Epithelial cell of alveolus of lung (primary cell): ENCODE results near the gene TLX3. TPM values are rescaled to one million over a fixed set of nuclear protein-coding genes. Genes with fewer than 3 reads are reported as not detected.

Experiments used
- total RNA-seq: library from RNA; depleted of rRNA; stranded (reverse); fragments of >200 nt; gene quantifications from 2 replicates; pipeline ENCODE4 v1.2.1, GENCODE V29; 2015

The TLX3 gene
- total RNA-seq: not detected in 2 replicates

DNA sequence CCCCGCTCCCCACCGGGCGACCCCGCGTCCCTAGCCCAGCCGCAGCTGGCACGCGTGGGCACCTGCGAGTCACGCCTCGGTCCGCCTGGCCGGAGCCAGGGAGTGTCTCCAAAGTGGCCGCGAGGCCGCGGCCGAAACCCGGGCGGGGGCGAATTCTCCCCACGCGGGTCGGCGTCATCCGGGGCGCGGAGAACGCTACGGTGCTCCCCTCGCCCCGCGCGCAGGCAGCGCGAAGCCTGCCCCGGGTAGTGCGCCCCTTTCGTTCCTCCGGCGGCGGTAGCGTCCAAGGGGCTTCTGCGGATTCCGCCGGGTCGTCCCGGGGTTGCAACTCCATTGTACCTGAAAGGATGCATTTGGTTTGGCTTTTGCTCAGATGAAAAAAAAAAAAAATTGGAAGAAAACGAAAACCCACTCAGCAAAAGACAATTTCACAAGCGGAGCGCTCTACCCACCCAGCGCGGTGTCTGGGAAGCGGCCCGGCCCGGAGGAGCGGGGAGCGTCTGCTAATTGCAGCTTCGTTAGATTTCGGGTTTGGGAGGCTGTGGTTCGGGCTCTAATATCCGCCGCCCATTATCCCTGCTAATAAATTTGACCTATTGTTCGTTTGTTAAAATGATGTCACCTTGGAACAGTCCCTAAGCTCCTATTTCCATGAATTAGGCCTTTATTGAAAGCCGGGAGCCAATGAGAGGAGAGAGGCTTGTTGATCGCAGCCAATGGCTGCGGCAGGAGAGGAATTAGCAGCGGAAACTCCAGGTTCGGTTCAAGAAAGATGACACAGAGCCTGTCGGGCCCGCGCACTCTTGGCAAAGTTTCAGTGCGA is at the start of gene TLX3:
Gene TLX3 (plus strand): TSS at position 796 of the 823 bp plus-strand sequence. CDS start 118 bp downstream, outside the sequence.

Other genes starting within 250 kb of the TLX3 start
- gene NPM1, start 78.6 kb downstream of the TLX3 start, total RNA-seq: 1,251 and 2,329 TPM in 2 replicates
- gene FGF18, start 110.4 kb downstream of the TLX3 start, total RNA-seq: not detected in 2 replicates